ENCODE measurements around the gene TBC1D9B. TPM values are rescaled to one million over a fixed set of nuclear protein-coding genes. Genes with fewer than 3 reads are reported as not detected.

Gene TBC1D9B
- total and polyA plus RNA-seq, 2 of the 13 experiments (the other 11 are each of a cell fraction or from before 2014, with no cell fraction given) = 35.0 to 50.0 TPM

- no peak for DNase-seq (ENCODE audit: low spot score)
- in situ Hi-C loops (cut with HindIII; ENCODE audit: extremely low pct_ligation_motif_present, low pct_unique_long_range_greater_than_20kb) = no loop called here
- no peak overlapping the region for H3K27ac ChIP-seq (ENCODE audit: extremely low read length, insufficient read depth, low read length)
These were observed 5.8 kb upstream of the TBC1D9B start for GRCh38 chr5:179913461-179913860.

More at GRCh38 chr5:179913461-179913860, 5.8 kb upstream of the TBC1D9B start:
- no peak overlapping the region for H3K4me3 ChIP-seq (replicated peaks in 1 of 3; ENCODE audit: insufficient read depth in 1 of 3, low read depth in 2 of 3, low read length in 3 of 3)
- BruUV-seq (replicated peaks) = no TSS peak
- CTCF ChIA-PET (ENCODE audit: low intra/inter-chr PET ratio, low total read pairs) = no interaction called here
- H3K36me3 ChIP-seq (replicated peaks in 1 of 2; ENCODE audit: control insufficient read depth in 1 of 2, insufficient read depth in 2 of 2, low read length in 2 of 2) = no peaks in the 10 kb centered on the region
- H3K9ac ChIP-seq (ENCODE audit: insufficient read depth, low read depth, low read length) = no peak overlapping the region
- WGBS (ENCODE audit: low lambda C conversion rate) = 49% methylated on average over 6 of the region's 9 CpGs
- H3K79me2 ChIP-seq (ENCODE audit: insufficient read depth, low read length) = no peaks in the 10 kb centered on the region
- H3K4me2 ChIP-seq (ENCODE audit: low read depth, low read length) = no peak overlapping the region
- peaks cover 14% of the 10 kb centered on the region for H3K4me1 ChIP-seq (ENCODE audit: insufficient read depth, low read length)
- POLR2A ChIA-PET = no interaction called here
- ATAC-seq = no peak
- no peaks in the 10 kb centered on the region for H4K20me1 ChIP-seq (ENCODE audit: insufficient read depth, low read length)
- H3K27me3 ChIP-seq (ENCODE audit: control insufficient read depth in 1 of 2, insufficient read depth in 2 of 2, low read length in 2 of 2) = peaks cover 0 to 8% of the 10 kb centered on the region in 2 experiments; a peak in 1 of 5 replicates
- intact Hi-C loops (cut with micrococcal nuclease; ENCODE audit: unreplicated experiment) = no loop called here
- TF ChIP-seq, protein P1, sequence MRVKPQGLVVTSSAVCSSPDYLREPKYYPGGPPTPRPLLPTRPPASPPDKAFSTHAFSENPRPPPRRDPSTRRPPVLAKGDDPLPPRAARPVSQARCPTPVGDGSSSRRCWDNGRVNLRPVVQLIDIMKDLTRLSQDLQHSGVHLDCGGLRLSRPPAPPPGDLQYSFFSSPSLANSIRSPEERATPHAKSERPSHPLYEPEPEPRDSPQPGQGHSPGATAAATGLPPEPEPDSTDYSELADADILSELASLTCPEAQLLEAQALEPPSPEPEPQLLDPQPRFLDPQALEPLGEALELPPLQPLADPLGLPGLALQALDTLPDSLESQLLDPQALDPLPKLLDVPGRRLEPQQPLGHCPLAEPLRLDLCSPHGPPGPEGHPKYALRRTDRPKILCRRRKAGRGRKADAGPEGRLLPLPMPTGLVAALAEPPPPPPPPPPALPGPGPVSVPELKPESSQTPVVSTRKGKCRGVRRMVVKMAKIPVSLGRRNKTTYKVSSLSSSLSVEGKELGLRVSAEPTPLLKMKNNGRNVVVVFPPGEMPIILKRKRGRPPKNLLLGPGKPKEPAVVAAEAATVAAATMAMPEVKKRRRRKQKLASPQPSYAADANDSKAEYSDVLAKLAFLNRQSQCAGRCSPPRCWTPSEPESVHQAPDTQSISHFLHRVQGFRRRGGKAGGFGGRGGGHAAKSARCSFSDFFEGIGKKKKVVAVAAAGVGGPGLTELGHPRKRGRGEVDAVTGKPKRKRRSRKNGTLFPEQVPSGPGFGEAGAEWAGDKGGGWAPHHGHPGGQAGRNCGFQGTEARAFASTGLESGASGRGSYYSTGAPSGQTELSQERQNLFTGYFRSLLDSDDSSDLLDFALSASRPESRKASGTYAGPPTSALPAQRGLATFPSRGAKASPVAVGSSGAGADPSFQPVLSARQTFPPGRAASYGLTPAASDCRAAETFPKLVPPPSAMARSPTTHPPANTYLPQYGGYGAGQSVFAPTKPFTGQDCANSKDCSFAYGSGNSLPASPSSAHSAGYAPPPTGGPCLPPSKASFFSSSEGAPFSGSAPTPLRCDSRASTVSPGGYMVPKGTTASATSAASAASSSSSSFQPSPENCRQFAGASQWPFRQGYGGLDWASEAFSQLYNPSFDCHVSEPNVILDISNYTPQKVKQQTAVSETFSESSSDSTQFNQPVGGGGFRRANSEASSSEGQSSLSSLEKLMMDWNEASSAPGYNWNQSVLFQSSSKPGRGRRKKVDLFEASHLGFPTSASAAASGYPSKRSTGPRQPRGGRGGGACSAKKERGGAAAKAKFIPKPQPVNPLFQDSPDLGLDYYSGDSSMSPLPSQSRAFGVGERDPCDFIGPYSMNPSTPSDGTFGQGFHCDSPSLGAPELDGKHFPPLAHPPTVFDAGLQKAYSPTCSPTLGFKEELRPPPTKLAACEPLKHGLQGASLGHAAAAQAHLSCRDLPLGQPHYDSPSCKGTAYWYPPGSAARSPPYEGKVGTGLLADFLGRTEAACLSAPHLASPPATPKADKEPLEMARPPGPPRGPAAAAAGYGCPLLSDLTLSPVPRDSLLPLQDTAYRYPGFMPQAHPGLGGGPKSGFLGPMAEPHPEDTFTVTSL (CRISPR knock-in tag; IDR thresholded peaks at IDR 0.05; ENCODE audit: borderline replicate concordance) = 0 out of 2 replicates have a peak, but pooled peaks have one; percentile 4
- TF ChIP-seq MTA1 (CRISPR knock-in tag; IDR thresholded peaks at IDR 0.05; ENCODE audit: borderline replicate concordance) (no peak), ZNF616 (CRISPR knock-in tag; IDR thresholded peaks at IDR 0.05; ENCODE audit: low read depth) (no peak)
- no peak overlapping the region for H2AFZ ChIP-seq (ENCODE audit: low read length)
- FAIRE-seq = no peak
- no peaks in the 10 kb centered on the region for H3K9me3 ChIP-seq (ENCODE audit: low read length)

Data from HepG2 (cell line).